Stomach (tissue), 9 donors: ENCODE results near the gene RAB31. TPM values are rescaled to one million over a fixed set of nuclear protein-coding genes. Genes with fewer than 3 reads are reported as not detected.

Source experiments
- DNase-seq, 2 donors: peaks; one replicate each; pipeline versions ENCODE4 v3.0.0 to v3.0.0-alpha.2; 2013 to 2019
- H3K27ac ChIP-seq, 5 donors: fragments of 200-600 bp in 4 of 5; sonication (generic) in 4 of 5; one replicate each; pipeline ENCODE4 v1.5.1; 2013 to 2019; ENCODE audit warnings: mild to moderate bottlenecking in 1 of 5, moderate library complexity in 1 of 5
- H3K27me3 ChIP-seq, 3 donors: fragments of 200-600 bp; sonication (generic); one replicate each; pipeline ENCODE4 v1.5.1; 2017 to 2019; ENCODE audit warnings: mixed run types in 1 of 3
- H3K36me3 ChIP-seq, 4 donors: fragments of 200-600 bp; sonication (generic); 1 replicate in 3 of 4; 2 replicates in 1 of 4; pipeline ENCODE4 v1.5.1; 2016 to 2019
- H3K4me1 ChIP-seq, 4 donors: fragments of 200-600 bp; sonication (generic); one replicate each; pipeline ENCODE4 v1.5.1; 2016 to 2019
- H3K4me3 ChIP-seq, 4 donors: fragments of 200-600 bp; sonication (generic) in 3 of 4; one replicate each; pipeline ENCODE4 v1.5.1; 2016 to 2019; ENCODE audit warnings: mild to moderate bottlenecking in 1 of 4
- H3K9me3 ChIP-seq, 4 donors: fragments of 200-600 bp; sonication (generic); one replicate each; pipeline ENCODE4 v1.5.1; 2016 to 2019
- CTCF ChIP-seq, 7 experiments: fragments of 450-650 bp in 4 of 7; fragments of 200-600 bp in 3 of 7; sonication (generic) in 3 of 7; IDR thresholded peaks; one replicate each; pipeline ENCODE4 v1.5.1; 2016 to 2019; ENCODE audit warnings: antibody characterized with exemption in 7 of 7, control low read depth in 2 of 7, mild to moderate bottlenecking in 1 of 7
- EP300 ChIP-seq: sonication (generic); formaldehyde crosslinking; IDR thresholded peaks from one replicate; pipeline ENCODE4 v1.6.1; 2017; ENCODE audit warnings: antibody characterized with exemption
- POLR2A ChIP-seq, 4 donors: fragments of 450-650 bp; IDR thresholded peaks; one replicate each; pipeline ENCODE4 v1.6.1; 2016; ENCODE audit warnings: antibody characterized with exemption in 4 of 4, control low read depth in 2 of 4, mild to moderate bottlenecking in 1 of 4, moderate library complexity in 1 of 4
- POLR2AphosphoS5 ChIP-seq, 3 donors: sonication (generic); formaldehyde crosslinking; IDR thresholded peaks; one replicate each; pipeline ENCODE4 v1.6.1; 2016; ENCODE audit warnings: antibody characterized with exemption in 3 of 3
- WGBS, 5 donors: extraction: QIAGEN DNeasy Blood & Tissue Kit in 3 of 5; methylation state at CpG; one replicate each; pipeline versions ENCODE4 v1.1.5 to v1.1.7; 2013 to 2018; 5-methylcytosine and 5-hydroxymethylcytosine counted together
- intact Hi-C: fragments of 100-400 bp; cut with DNase I; formaldehyde crosslinking; loops from one replicate; pipeline ENCODE4 v1.15.1; 2023; ENCODE audit warnings: low total_unique reads
- polyA plus RNA-seq, 3 donors: library from polyadenylated mRNA; stranded (reverse); fragments of 200-250 nt; gene quantifications; one replicate each; pipeline ENCODE4 v1.2.3, GENCODE V29; 2013
- small RNA-seq, 4 donors: library from RNA; depleted of rRNA; stranded (forward); fragments of <200 nt; gene quantifications; one replicate each; pipeline ENCODE3, GENCODE V24; 2016
- total RNA-seq, 5 donors: library from RNA; depleted of rRNA; stranded (reverse); fragments of >200 nt; gene quantifications; one replicate each; pipeline versions ENCODE4 v1.1.0 to v1.2.3, GENCODE V29; 2014 to 2016
- donor health status: healthy with polysubstance abuse.
- donor health status: Bipolar disorder and iron deficiency.
- donor health status: healthy.

The RAB31 gene
- total and polyA plus RNA-seq, 8 donors: 10.1 to 65.5 (median 36.8) TPM

DNA sequence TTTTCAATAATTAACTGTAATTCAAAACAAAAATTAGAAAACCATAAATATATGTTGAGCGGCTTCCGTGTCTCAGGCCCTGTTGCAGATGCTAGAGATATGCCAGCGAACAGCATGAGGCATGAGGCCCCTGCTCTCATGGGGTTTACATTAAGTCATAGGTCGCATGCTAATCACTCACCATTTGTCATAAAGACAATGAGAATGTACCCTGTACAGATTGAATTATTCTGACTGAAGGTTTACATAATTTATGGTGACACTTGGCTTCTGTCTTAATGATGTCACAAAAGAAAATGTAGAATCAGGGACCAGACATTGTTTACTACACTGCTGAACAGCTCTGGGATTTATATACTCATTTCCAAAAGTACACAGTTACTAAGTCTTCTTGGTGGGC is 199.8 kb downstream of the RAB31 start:
- Histone ChIP-seq H3K9me3 (no peaks in the 10 kb centered on the region), H3K4me1 (peaks cover 0 to 6% (median 2%) of the 10 kb centered on the region in 4 donors), H3K27ac (no peak overlapping the region), H3K27me3 (no peaks in the 10 kb centered on the region), H3K36me3 (no peaks in the 10 kb centered on the region), H3K4me3 (no peak overlapping the region)
- WGBS, 5 donors: 87 to 93% (median 90%) methylated on average over 4 of the region's 4 CpGs
- DNase-seq: no peak
- intact Hi-C loops: no loop called here
- TF ChIP-seq CTCF (IDR thresholded peaks at IDR 0.05): no peak
- no peak for TF ChIP-seq POLR2A (IDR thresholded peaks at IDR 0.05)
- TF ChIP-seq EP300: no peak
- no peak for TF ChIP-seq POLR2AphosphoS5 (IDR thresholded peaks at IDR 0.05)

DNA sequence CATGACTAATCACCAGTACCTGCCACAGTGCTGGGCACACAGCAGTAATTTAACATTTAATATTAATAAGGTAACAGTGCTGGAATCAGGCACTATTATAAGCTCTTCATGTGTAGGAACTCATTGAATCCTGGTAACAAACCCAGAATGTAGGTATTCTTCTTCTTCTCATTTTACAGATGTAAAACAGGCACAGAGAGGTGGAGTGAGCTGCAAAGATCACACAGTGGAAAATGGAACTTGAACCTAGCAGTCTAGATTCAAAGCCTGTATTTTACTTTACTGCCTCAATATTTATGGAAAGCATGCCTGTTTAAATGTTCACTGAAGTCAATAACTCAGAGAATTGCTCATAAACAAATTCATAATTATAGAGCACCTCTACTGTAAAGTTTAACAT is 202.0 kb downstream of the RAB31 start:
- no peaks in the 10 kb centered on the region for H3K36me3 ChIP-seq
- no peak for DNase-seq
- H3K27ac ChIP-seq: no peak overlapping the region
- H3K9me3 ChIP-seq: no peaks in the 10 kb centered on the region
- intact Hi-C loops: no loop called here
- H3K4me1 ChIP-seq: peaks cover 0 to 7% (median 6%) of the 10 kb centered on the region in 4 donors
- no peak overlapping the region for H3K4me3 ChIP-seq
- H3K27me3 ChIP-seq: no peaks in the 10 kb centered on the region
- TF ChIP-seq POLR2A (IDR thresholded peaks at IDR 0.05): no peak
- TF ChIP-seq EP300: no peak
- TF ChIP-seq POLR2AphosphoS5 (IDR thresholded peaks at IDR 0.05): no peak
- no peak for TF ChIP-seq CTCF (IDR thresholded peaks at IDR 0.05)

GRCh38 chr18:9910661-9911060 is 202.6 kb downstream of the RAB31 start:
- H3K27ac ChIP-seq: no peak overlapping the region
- H3K4me1 ChIP-seq: peaks cover under 1 to 11% (median 6%) of the 10 kb centered on the region in 4 donors
- intact Hi-C loops: no loop called here
- no peak overlapping the region for H3K4me3 ChIP-seq
- no peaks in the 10 kb centered on the region for H3K9me3 ChIP-seq
- DNase-seq: no peak
- TF ChIP-seq POLR2A (IDR thresholded peaks at IDR 0.05): no peak
- no peak for TF ChIP-seq CTCF (IDR thresholded peaks at IDR 0.05)
- no peak for TF ChIP-seq POLR2AphosphoS5 (IDR thresholded peaks at IDR 0.05)
- H3K27me3 ChIP-seq: no peaks in the 10 kb centered on the region
- H3K36me3 ChIP-seq: no peaks in the 10 kb centered on the region
- 79 to 90% (median 85%) methylated on average over 2 of the region's 2 CpGs for WGBS, 5 donors

DNA sequence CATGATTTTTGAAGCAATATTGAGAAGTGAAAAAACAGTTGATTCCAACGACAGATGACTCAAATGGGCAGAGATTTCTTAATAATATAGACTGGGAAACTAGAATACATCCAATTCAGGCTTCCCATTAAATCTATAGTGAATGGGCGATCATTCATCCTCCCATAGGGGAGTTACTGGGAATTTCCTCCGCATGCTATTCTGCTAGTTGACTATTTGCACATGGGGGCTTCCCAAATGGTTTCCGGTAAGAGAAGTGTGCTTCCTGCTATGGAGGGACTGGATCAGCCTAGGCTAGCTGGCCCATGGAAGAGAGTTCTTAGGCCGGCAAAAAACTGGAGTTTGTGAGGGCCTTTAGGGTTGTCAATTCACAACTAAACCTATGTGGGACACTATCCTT is 203.1 kb downstream of the RAB31 start:
- H3K4me3 ChIP-seq: no peak overlapping the region
- no peaks in the 10 kb centered on the region for H3K9me3 ChIP-seq
- H3K4me1 ChIP-seq: peaks cover 5 to 16% (median 9%) of the 10 kb centered on the region in 4 donors
- H3K27me3 ChIP-seq: no peaks in the 10 kb centered on the region
- TF ChIP-seq POLR2AphosphoS5 (IDR thresholded peaks at IDR 0.05): no peak
- no peak for TF ChIP-seq POLR2A (IDR thresholded peaks at IDR 0.05)
- TF ChIP-seq EP300: no peak
- TF ChIP-seq CTCF (IDR thresholded peaks at IDR 0.05): no peak
- H3K36me3 ChIP-seq: no peaks in the 10 kb centered on the region
- intact Hi-C loops: no loop called here
- H3K27ac ChIP-seq: no peak overlapping the region
- 93 to 96% (median 94%) methylated on average over 5 of the region's 5 CpGs for WGBS, 5 donors
- DNase-seq: no peak

Small RNA genes within 50 kb of the gene (small RNA-seq; reads per million reads assigned to genes)
- 0 reads per million in 4 donors for gene RN7SL862P
- gene RNA5SP449: 0 reads per million in 4 donors

Other genes with a start within 250 kb of the RAB31 start
- 100 to 1,000 TPM in 1 of 5 donors, 10 to 100 TPM in 4; 15.2 to 182 (median 48.8) TPM for gene RALBP1, start 232.8 kb upstream of the RAB31 start, total RNA-seq
- gene RALBP1, start 232.8 kb upstream of the RAB31 start, polyA plus RNA-seq: 10 to 100 TPM; 20.0 to 40.6 (median 28.3) TPM
- gene PPP4R1, start 93.7 kb upstream of the RAB31 start, total RNA-seq: 100 to 1,000 TPM in 3 of 5 donors, 10 to 100 TPM in 2; 32.1 to 372 (median 133) TPM
- 10 to 100 TPM; 25.9 to 40.8 (median 28.9) TPM for gene PPP4R1, start 93.7 kb upstream of the RAB31 start, polyA plus RNA-seq
- gene TXNDC2, start 177.7 kb downstream of the RAB31 start, total RNA-seq: under 1 TPM in 1 of 5 donors, not detected in 4; 0.18 TPM
- gene TXNDC2, start 177.7 kb downstream of the RAB31 start, polyA plus RNA-seq: not detected
- gene VAPA, start 205.7 kb downstream of the RAB31 start, total RNA-seq: 100 to 1,000 TPM; 118 to 822 (median 195) TPM
- gene VAPA, start 205.7 kb downstream of the RAB31 start, polyA plus RNA-seq: 100 to 1,000 TPM; 113 to 184 (median 135) TPM